Neural cell (in vitro differentiated cells): ENCODE data around the gene DISP2.

ENCODE experiments used
- CTCF ChIP-seq: fragments of 450-650 bp; IDR thresholded peaks from 2 replicates; pipeline ENCODE4 v1.5.1; 2014; ENCODE audit warnings: antibody characterized with exemption, mild to moderate bottlenecking, moderate library complexity; ENCODE audit not compliant: poor library complexity, severe bottlenecking
- SMC3 ChIP-seq: fragments of 450-650 bp; conservative IDR thresholded peaks from 2 replicates; pipeline ENCODE4 v1.6.1; 2014; ENCODE audit warnings: antibody characterized with exemption, mild to moderate bottlenecking, moderate library complexity; ENCODE audit not compliant: poor library complexity
- TF ChIP-seq, protein P1 (sequence below): IDR thresholded peaks from 2 replicates; pipeline ENCODE4 v1.6.1; 2012; ENCODE audit warnings: borderline replicate concordance

DNA sequence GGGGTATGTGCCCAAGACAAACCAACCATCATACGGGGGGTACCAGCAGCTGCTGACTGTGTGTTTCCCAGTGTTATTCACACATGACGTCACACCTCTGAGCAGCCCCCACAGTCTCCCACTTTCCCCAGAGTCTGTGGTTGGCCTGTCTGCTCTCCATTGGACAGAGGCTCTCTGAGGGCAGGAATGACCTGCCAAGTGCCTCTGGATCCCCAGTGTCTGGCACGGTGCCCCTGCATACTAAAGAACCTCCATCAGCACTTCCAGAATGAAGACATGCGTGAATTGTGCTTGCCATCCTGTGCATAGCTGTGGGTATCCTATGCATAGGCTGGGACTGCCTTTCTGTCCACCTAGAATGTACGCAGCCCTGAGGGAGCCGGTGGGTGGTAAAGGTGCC is 13.8 kb upstream of the DISP2 start:
- no peak for TF ChIP-seq CTCF
- TF ChIP-seq, protein P1, sequence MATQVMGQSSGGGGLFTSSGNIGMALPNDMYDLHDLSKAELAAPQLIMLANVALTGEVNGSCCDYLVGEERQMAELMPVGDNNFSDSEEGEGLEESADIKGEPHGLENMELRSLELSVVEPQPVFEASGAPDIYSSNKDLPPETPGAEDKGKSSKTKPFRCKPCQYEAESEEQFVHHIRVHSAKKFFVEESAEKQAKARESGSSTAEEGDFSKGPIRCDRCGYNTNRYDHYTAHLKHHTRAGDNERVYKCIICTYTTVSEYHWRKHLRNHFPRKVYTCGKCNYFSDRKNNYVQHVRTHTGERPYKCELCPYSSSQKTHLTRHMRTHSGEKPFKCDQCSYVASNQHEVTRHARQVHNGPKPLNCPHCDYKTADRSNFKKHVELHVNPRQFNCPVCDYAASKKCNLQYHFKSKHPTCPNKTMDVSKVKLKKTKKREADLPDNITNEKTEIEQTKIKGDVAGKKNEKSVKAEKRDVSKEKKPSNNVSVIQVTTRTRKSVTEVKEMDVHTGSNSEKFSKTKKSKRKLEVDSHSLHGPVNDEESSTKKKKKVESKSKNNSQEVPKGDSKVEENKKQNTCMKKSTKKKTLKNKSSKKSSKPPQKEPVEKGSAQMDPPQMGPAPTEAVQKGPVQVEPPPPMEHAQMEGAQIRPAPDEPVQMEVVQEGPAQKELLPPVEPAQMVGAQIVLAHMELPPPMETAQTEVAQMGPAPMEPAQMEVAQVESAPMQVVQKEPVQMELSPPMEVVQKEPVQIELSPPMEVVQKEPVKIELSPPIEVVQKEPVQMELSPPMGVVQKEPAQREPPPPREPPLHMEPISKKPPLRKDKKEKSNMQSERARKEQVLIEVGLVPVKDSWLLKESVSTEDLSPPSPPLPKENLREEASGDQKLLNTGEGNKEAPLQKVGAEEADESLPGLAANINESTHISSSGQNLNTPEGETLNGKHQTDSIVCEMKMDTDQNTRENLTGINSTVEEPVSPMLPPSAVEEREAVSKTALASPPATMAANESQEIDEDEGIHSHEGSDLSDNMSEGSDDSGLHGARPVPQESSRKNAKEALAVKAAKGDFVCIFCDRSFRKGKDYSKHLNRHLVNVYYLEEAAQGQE = no peak
- no peak for TF ChIP-seq SMC3
